ENCODE results near the gene CLMN. TPM values are rescaled to one million over a fixed set of nuclear protein-coding genes. Genes with fewer than 3 reads are reported as not detected.

The CLMN gene
- polyA plus RNA-seq, 3 donors, result 22.0 to 33.7 (median 23.2) TPM

GRCh38 chr14:95228240-95228639 is 91.5 kb downstream of the CLMN start:
- H3K9ac ChIP-seq (ENCODE audit: insufficient read depth, low read length, poor library complexity, severe bottlenecking), result no peak overlapping the region

GRCh38 chr14:95227279-95227860 is 92.3 kb downstream of the CLMN start:
- H3K27ac Mint-ChIP-seq, result no peak overlapping the region
- 98% methylated on average over 17 of the region's 19 CpGs for WGBS (ENCODE audit: insufficient coverage)
- no peak overlapping the region for H3K4me2 ChIP-seq (replicated peaks; ENCODE audit: extremely low read depth, low read length, poor library complexity, severe bottlenecking)
- no peak overlapping the region for H3K27ac ChIP-seq (ENCODE audit: low read depth in 1 of 2, low read length in 2 of 2)
- peaks cover 11 to 42% of the 10 kb centered on the region in 2 donors for H3K36me3 Mint-ChIP-seq
- no peak for TF ChIP-seq CTCF (IDR thresholded peaks at IDR 0.05)
- H3K36me3 ChIP-seq (replicated peaks in 1 of 2; ENCODE audit: control insufficient read depth in 1 of 2, insufficient read depth in 2 of 2, low read length in 2 of 2), result peaks cover 6 to 7% of the 10 kb centered on the region in 2 donors
- H3K79me2 ChIP-seq (ENCODE audit: insufficient read depth, low read length), result no peaks in the 10 kb centered on the region
- H3K9me3 ChIP-seq (replicated peaks in 1 of 2; ENCODE audit: control insufficient read depth in 1 of 2, insufficient read depth in 1 of 2, low read length in 2 of 2), result no peaks in the 10 kb centered on the region
- no peak overlapping the region for H3K9ac ChIP-seq (ENCODE audit: insufficient read depth, low read length, poor library complexity, severe bottlenecking)
- no peaks in the 10 kb centered on the region for H3K27me3 ChIP-seq (ENCODE audit: control insufficient read depth in 2 of 2, insufficient read depth in 2 of 2, low read length in 2 of 2)
- no peak for DNase-seq
- no peak overlapping the region for H3K4me3 Mint-ChIP-seq
- H2AFZ ChIP-seq (ENCODE audit: insufficient read depth, low read depth, low read length, poor library complexity, severe bottlenecking), result no peak overlapping the region
- H3K4me3 ChIP-seq (replicated peaks in 1 of 3; ENCODE audit: low read depth in 2 of 3, low read length in 3 of 3), result no peak overlapping the region
- peaks cover 5% of the 10 kb centered on the region for H3K4me1 Mint-ChIP-seq
- H3K27me3 Mint-ChIP-seq (ENCODE audit: low read depth in 3 of 3), result peaks cover 2 to 5% (median 2%) of the 10 kb centered on the region in 3 donors
- peaks cover 40% of the 10 kb centered on the region for H4K20me1 ChIP-seq (ENCODE audit: insufficient read depth, low read length)
- H3K9me3 Mint-ChIP-seq, result peaks cover 0 to 2% (median 0%) of the 10 kb centered on the region in 7 donors
- intact Hi-C loops (cut with micrococcal nuclease), result no loop called here
- no peaks in the 10 kb centered on the region for H3K4me1 ChIP-seq (ENCODE audit: control insufficient read depth in 1 of 2, insufficient read depth in 2 of 2, low read length in 2 of 2)

More at GRCh38 chr14:95228240-95228639, 91.5 kb downstream of the CLMN start:
- Mint-ChIP-seq H3K9me3 (no peaks in the 10 kb centered on the region), H3K36me3 (peaks cover 4 to 34% of the 10 kb centered on the region in 2 donors), H3K4me1 (peaks cover 8% of the 10 kb centered on the region), H3K27me3 (ENCODE audit: low read depth in 3 of 3) (peaks cover 2 to 5% (median 2%) of the 10 kb centered on the region in 3 donors), H3K27ac (peak overlapping the region in 1 of 7 donors; percentile 6), H3K4me3 (peak overlapping the region in 1 of 2 donors; percentile 24)
- no peaks in the 10 kb centered on the region for H3K9me3 ChIP-seq (replicated peaks in 1 of 2; ENCODE audit: control insufficient read depth in 1 of 2, insufficient read depth in 1 of 2, low read length in 2 of 2)
- no peaks in the 10 kb centered on the region for H3K4me1 ChIP-seq (ENCODE audit: control insufficient read depth in 1 of 2, insufficient read depth in 2 of 2, low read length in 2 of 2)
- no peak overlapping the region for H2AFZ ChIP-seq (ENCODE audit: insufficient read depth, low read depth, low read length, poor library complexity, severe bottlenecking)
- no peaks in the 10 kb centered on the region for H3K27me3 ChIP-seq (ENCODE audit: control insufficient read depth in 2 of 2, insufficient read depth in 2 of 2, low read length in 2 of 2)
- H3K79me2 ChIP-seq (ENCODE audit: insufficient read depth, low read length), result no peaks in the 10 kb centered on the region
- no peak for DNase-seq
- no peak overlapping the region for H3K4me2 ChIP-seq (replicated peaks; ENCODE audit: extremely low read depth, low read length, poor library complexity, severe bottlenecking)
- H3K36me3 ChIP-seq (replicated peaks in 1 of 2; ENCODE audit: control insufficient read depth in 1 of 2, insufficient read depth in 2 of 2, low read length in 2 of 2), result peaks cover 0 to 3% of the 10 kb centered on the region in 2 donors
- intact Hi-C loops (cut with micrococcal nuclease), result no loop called here
- 100% methylated on average over 1 of the region's 7 CpGs for WGBS (ENCODE audit: insufficient coverage)
- TF ChIP-seq CTCF (IDR thresholded peaks at IDR 0.05), result no peak
- peaks cover 49% of the 10 kb centered on the region for H4K20me1 ChIP-seq (ENCODE audit: insufficient read depth, low read length)
- H3K27ac ChIP-seq (ENCODE audit: low read depth in 1 of 2, low read length in 2 of 2), result no peak overlapping the region
- no peak overlapping the region for H3K4me3 ChIP-seq (replicated peaks in 1 of 3; ENCODE audit: low read depth in 2 of 3, low read length in 3 of 3)
